GM12875 (cell line): Measurements from ENCODE around the gene HEG1.

Experiments
- H3K4me3 ChIP-seq: one replicate; pipeline ENCODE4 v1.5.1; 2011; ENCODE audit warnings: low read depth, low read length, control low read depth
- TF ChIP-seq, protein P1 (sequence below): IDR thresholded peaks from 2 replicates; pipeline ENCODE4 v1.5.1; 2011; ENCODE audit warnings: low read depth, mild to moderate bottlenecking, control low read depth, inconsistent platforms, low read length, moderate library complexity, borderline replicate concordance; ENCODE audit not compliant: insufficient read depth

Gene HEG1

DNA sequence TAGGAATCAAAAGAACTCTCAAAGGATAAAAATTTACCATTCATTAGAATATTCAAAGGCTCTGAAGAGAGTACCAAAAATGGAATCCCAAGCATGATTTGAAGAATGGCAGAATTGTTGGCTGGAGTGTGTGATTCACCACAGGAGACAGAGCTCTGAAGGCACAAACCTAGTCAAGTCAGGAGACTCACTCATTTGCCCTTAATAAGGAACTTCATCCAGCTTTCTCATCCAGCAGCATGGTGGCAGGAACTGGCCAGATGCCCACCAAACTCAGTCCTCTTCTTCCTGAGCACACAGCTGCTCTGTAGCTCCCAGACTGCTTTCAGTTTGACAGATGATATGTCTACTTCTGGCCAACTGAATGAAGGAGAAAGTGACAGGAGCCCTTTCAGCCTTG, 16.5 kb upstream of the HEG1 start:
- TF ChIP-seq, protein P1, sequence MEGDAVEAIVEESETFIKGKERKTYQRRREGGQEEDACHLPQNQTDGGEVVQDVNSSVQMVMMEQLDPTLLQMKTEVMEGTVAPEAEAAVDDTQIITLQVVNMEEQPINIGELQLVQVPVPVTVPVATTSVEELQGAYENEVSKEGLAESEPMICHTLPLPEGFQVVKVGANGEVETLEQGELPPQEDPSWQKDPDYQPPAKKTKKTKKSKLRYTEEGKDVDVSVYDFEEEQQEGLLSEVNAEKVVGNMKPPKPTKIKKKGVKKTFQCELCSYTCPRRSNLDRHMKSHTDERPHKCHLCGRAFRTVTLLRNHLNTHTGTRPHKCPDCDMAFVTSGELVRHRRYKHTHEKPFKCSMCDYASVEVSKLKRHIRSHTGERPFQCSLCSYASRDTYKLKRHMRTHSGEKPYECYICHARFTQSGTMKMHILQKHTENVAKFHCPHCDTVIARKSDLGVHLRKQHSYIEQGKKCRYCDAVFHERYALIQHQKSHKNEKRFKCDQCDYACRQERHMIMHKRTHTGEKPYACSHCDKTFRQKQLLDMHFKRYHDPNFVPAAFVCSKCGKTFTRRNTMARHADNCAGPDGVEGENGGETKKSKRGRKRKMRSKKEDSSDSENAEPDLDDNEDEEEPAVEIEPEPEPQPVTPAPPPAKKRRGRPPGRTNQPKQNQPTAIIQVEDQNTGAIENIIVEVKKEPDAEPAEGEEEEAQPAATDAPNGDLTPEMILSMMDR = no peak
- no peak overlapping the region for H3K4me3 ChIP-seq

DNA sequence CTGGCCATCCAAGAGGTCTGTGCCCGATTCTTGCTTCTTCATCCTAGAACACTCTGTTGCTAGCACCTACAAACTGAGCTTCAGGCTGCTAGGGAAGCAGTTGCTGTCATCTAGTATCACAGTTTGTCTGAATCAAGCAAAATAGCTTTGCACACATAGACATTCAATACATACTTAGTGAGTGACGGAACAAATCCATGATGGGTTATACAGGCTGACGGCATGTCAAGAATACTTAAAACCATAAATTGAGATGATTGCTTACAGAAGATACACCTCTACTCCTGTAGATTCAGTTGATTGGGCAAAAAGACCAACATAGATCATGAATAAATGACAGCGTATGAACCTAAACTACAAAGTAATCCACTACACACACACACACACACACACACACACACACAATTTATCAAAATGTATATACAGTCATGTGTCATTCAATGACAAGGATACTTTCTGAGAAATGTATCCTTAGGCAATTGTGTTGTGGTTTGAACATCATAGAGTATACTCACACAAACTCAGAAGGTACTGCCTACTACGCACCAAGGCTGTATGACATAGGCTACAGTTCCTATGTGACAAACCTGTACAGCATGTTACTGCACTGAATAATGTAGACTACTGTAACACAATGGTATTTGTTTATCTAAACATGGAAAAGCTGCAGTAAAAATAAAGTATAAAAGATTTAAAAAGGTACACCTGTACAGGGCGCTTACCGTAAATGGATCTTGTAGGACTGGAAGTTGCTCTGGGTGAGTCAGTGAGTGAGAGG, 14.4 kb upstream of the HEG1 start:
- H3K4me3 ChIP-seq = no peak overlapping the region
- TF ChIP-seq, protein P1 = no peak

DNA sequence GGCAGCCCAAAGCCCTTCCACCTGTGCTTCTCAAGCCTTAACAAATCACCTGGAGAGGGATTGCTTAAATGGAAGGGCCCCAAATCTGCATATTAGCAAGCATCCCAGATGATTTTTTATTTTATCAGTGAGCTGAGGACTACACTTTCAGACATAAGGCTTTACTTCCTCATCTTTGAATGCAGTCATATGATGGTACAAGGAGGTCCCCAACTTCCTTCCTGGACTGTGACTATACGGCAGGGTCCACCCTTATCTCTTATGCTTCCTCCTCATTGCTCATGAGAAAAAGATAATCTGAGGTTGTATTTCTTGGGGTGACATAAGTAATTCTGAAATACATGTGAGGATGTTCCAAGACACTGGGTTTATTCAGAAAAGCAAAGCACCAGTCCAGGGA, 13.7 kb upstream of the HEG1 start:
- TF ChIP-seq, protein P1 = no peak
- H3K4me3 ChIP-seq = no peak overlapping the region

DNA sequence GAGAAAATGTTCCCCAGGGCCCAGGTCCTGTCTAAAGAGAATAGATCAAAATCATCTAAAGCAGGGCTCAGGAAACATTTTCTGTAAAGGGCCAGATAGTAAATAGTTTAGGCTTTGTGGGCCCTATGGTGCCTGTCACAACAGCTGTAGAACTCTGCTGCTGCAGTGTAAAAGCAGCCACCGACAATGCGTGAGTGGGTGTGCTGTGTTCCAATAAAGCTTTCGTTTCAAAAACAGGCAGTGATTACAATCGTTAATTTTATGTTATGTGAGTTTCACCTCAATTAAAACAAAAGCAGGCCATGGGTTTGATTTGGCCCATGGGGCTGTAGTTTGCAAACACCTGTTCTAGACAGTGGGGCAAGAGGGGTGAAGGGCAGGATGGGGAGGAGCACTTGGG, 12.5 kb upstream of the HEG1 start:
- no peak overlapping the region for H3K4me3 ChIP-seq
- TF ChIP-seq, protein P1 = no peak

DNA sequence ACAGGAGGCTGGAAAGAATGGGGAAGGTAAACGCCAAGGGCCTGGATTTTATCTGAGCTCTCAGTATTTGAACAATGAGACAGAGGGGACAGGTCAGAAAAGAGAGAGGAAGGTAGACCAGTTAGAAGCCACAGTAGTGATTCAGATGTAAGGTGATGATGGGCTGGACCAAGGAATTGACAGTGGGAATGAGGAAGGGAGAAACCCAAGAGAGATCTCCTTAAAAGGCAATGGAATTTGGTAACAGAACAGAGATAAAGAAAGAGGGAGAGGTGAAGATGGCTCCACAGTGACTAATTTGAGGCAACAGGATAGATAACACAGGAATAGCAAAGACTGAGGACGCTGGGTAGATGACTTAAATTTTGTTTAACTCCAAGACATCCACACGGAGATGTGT, 11.4 kb upstream of the HEG1 start:
- TF ChIP-seq, protein P1 = no peak
- no peak overlapping the region for H3K4me3 ChIP-seq

DNA sequence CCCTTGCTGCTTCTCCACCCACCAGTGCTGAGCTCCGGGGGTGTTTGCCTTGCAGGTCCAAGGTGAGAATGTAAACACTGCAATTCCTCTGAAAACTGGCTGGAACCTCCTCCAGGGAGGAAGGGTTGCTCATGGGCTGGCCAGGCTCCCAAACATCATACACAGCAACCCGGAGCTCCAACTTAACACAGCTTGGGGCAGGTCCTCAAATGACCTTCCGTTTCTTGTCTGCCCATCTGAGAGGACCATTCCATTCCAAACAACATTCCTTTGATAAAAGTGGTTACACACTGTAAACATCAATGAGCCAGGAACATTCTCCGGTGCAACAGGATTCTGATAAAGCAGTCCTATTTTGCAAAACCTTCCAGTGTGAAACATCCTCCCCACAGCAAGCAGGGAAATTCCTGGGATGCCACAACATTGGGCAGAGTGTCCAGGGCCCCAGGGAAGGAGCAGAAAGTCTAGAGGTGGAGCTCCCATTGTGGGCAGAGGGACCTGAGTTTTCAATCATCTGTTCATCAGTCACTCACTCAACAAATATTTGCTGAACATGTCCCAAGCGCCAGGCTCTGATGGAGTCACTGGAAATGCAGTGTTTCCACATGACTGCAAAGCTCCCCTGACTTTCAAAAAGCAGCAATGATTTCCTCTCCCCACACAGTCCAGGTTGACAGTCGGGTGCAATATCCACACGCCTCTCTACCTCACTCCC, 7.3 kb upstream of the HEG1 start:
- no peak overlapping the region for H3K4me3 ChIP-seq
- TF ChIP-seq, protein P1 = no peak

DNA sequence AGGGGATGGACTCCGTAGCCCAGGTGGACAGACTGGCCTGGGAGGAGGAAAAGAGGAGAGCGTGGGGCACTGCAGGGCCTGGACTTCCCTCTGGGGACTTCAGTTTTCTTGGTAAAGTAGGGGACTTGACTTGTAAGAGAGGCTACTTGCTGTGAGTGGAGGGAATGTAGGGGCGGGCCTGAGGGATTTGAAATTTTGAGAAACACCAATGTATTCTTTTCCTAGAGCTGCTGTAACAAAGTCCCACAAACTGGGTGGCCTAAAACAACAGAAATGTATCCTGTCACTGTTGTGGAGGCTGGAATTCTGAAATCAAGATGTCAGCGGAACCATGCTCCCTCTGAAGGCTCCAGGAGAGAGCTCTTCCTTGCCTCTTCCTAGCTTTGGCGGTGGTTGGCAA, 5.8 kb upstream of the HEG1 start:
- TF ChIP-seq, protein P1 = no peak
- H3K4me3 ChIP-seq = no peak overlapping the region
